ENCODE data around the gene IFNA4. TPM values are rescaled to one million over a fixed set of nuclear protein-coding genes. Genes with fewer than 3 reads are reported as not detected.

Gene IFNA4
- total and polyA plus RNA-seq, 9 of the 15 experiments (the other 6 are each of a cell fraction or from before 2014, with no cell fraction given) = not detected

DNA sequence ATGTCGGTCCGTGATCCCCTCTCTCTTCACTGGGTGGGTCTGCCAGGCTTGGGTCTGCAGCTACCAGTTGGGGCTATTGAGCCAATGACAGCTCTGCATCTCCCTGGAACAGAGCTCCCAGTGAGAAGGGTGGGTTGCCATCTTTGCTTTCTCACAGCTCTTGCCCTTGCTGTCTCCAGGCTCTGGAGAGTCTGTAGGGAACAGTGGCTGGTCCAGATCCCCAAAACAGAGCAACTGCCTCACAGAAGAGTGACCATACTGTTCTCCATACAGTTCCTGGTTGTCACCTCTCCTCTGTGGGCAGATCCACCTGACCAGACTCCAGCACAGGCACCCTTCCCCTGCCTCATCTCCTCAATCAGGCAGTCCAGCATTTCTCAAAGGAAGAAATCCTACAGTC is 45.9 kb upstream of the IFNA4 start:
- in situ Hi-C loops (cut with MboI) (no loop called here), intact Hi-C loops (cut with micrococcal nuclease) (no loop called here)
- Histone ChIP-seq H3K4me3 (no peak overlapping the region), H3K9ac (ENCODE audit: insufficient read depth in 1 of 2, low read depth in 2 of 2, low read length in 2 of 2) (no peak overlapping the region), H3K27ac (ENCODE audit: extremely low read depth, low read depth, low read length) (no peak overlapping the region), H3K27me3 (ENCODE audit: control insufficient read depth in 2 of 2, insufficient read depth in 2 of 2, low read length in 2 of 2) (no peaks in the 10 kb centered on the region), H4K20me1 (replicated peaks; ENCODE audit: control insufficient read depth, insufficient read depth, low read length) (no peaks in the 10 kb centered on the region), H2AFZ (ENCODE audit: low read depth, low read length) (no peak overlapping the region), H3K9me3 (replicated peaks; ENCODE audit: control insufficient read depth, insufficient read depth, low read depth, low read length) (no peaks in the 10 kb centered on the region), H3K36me3 (ENCODE audit: control insufficient read depth, insufficient read depth, low read length) (no peaks in the 10 kb centered on the region), H3K79me2 (ENCODE audit: control insufficient read depth, insufficient read depth, low read length) (no peaks in the 10 kb centered on the region), H3K4me1 (replicated peaks in 1 of 2; ENCODE audit: control insufficient read depth in 2 of 2, insufficient read depth in 2 of 2, low read length in 2 of 2) (no peaks in the 10 kb centered on the region), H3K9me1 (ENCODE audit: control insufficient read depth, insufficient read depth, low read length) (no peaks in the 10 kb centered on the region), H3K4me2 (ENCODE audit: insufficient read depth, low read length) (no peak overlapping the region)
- FAIRE-seq (no peak), ATAC-seq (no peak), DNase-seq (ENCODE audit: extremely low read depth in 1 of 4, low spot score in 3 of 4) (no peak)
- POLR2A ChIA-PET = no interaction called here
- BruUV-seq (replicated peaks) = no TSS peak
- no peak for TF ChIP-seq HEY1 (CRISPR knock-in tag; IDR thresholded peaks at IDR 0.05; ENCODE audit: borderline replicate concordance)
- TF ChIP-seq, protein P1, sequence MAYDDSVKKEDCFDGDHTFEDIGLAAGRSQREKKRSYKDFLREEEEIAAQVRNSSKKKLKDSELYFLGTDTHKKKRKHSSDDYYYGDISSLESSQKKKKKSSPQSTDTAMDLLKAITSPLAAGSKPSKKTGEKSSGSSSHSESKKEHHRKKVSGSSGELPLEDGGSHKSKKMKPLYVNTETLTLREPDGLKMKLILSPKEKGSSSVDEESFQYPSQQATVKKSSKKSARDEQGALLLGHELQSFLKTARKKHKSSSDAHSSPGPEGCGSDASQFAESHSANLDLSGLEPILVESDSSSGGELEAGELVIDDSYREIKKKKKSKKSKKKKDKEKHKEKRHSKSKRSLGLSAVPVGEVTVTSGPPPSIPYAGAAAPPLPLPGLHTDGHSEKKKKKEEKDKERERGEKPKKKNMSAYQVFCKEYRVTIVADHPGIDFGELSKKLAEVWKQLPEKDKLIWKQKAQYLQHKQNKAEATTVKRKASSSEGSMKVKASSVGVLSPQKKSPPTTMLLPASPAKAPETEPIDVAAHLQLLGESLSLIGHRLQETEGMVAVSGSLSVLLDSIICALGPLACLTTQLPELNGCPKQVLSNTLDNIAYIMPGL (CRISPR knock-in tag; IDR thresholded peaks at IDR 0.05) = no peak
- TF ChIP-seq NR4A1 (CRISPR knock-in tag; IDR thresholded peaks at IDR 0.05) = no peak
- TF ChIP-seq NR4A1 (tag; IDR thresholded peaks at IDR 0.05) = no peak
- no peak for TF ChIP-seq ZNF699 (CRISPR knock-in tag; IDR thresholded peaks at IDR 0.05; ENCODE audit: insufficient replicate concordance)
- no peak for TF ChIP-seq TCF7L2 (IDR thresholded peaks at IDR 0.05; ENCODE audit: low read depth, low read length)
- TF ChIP-seq PURB (CRISPR knock-in tag; IDR thresholded peaks at IDR 0.05; ENCODE audit: low read depth) = no peak
- no peak for TF ChIP-seq SREBF2 (CRISPR knock-in tag; IDR thresholded peaks at IDR 0.05)
- no peak for TF ChIP-seq TOE1 (IDR thresholded peaks at IDR 0.05; ENCODE audit: borderline replicate concordance)
- no peak for TF ChIP-seq TOE1 (CRISPR knock-in tag; IDR thresholded peaks at IDR 0.05; ENCODE audit: borderline replicate concordance, low read depth)
- no peak for TF ChIP-seq ZNF507 (tag; conservative IDR thresholded peaks at IDR 0.05)
- CTCF ChIA-PET (ENCODE audit: low intra/inter-chr PET ratio) = no interaction called here
- no CpG with 5 or more reads among the region's 2 CpGs for WGBS (ENCODE audit: insufficient coverage, low coverage, missing lambda C conversion rate)

All from K562 (cell line).